HuH-7 (cell line): ENCODE results near the gene CR1.
"Not testable (repeated sequence)": the region's sequence is repeated elsewhere in the genome, so short reads cannot be mapped to it uniquely, and the experiment has no call there.

Source experiments
- DNase-seq: peaks from one replicate; pipeline ENCODE4 v3.0.0; 2011; ENCODE audit warnings: low spot score

Gene CR1

DNA sequence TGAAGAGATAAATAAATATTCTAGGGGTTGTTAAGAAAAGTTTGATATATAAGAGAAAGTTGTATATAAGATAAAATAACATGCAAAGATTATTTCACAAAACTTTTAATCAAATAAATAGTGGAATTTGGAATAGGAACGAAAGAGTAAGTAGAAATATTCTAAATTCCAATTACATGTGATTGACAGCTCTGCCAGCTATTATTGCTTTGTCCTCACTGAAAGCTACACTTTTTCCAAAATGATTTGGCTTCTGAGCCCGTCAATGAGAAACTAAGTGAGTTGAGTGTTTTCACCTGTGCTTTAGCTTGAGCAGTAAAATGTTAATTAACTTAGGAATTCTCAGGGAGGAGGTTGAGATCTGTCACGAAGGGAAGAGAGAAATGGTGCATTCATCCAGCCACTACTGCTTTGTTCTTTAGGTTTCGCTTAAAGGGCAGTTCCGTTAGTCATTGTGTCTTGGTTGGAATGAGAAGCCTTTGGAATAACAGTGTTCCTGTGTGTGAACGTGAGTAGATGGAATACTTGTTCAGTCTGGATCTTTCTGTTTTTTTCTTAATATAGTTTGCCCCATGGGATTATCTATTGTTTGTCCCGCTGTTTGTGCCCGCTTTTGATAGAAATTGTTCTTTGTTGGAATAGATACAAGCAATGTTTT lies 85.7 kb downstream of the CR1 start:
- no peak for DNase-seq

DNA sequence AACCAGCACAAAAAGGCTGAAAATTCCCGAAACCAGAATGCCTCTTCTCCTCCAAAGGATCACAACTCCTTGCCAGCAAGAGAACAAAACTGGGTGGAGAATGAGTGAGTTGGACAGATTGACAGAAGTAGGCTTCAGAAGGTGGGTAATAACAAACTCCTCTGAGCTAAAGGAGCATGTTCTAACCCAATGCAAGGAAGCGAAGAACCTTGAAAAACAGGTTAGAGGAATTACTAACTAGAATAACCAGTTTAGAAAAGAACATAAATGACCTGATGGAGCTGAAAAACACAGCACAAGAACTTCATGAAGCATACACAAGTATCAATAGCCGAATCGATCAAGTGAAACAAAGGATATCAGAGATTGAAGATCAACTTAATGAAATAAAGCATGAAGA lies 93.5 kb downstream of the CR1 start:
- not testable (repeated sequence) for DNase-seq

DNA sequence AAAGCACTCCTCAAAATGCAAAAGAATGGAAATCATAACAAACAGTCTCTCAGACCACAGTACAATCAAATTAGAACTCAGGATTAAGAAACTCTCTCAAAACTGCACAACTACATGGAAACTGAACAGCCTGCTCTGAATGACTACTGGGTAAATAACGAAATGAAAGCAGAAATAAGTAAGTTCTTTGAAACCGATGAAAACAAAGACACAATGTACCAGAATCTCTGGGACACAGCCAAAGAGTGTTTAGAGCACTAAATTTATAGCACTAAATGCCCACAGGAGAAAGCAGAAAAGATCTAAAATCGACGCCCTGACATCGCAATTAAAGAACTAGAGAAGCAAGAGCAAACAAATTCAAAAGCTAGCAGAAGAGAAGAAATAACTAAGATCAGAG lies 95.2 kb downstream of the CR1 start:
- DNase-seq = not testable (repeated sequence)

- DNase-seq = not testable (repeated sequence)
These were observed 98.1 kb downstream of the CR1 start for GRCh38 chr1:207594095-207594494.

GRCh38 chr1:207603777-207604176 lies 107.8 kb downstream of the CR1 start:
- DNase-seq = peak; percentile 37

DNA sequence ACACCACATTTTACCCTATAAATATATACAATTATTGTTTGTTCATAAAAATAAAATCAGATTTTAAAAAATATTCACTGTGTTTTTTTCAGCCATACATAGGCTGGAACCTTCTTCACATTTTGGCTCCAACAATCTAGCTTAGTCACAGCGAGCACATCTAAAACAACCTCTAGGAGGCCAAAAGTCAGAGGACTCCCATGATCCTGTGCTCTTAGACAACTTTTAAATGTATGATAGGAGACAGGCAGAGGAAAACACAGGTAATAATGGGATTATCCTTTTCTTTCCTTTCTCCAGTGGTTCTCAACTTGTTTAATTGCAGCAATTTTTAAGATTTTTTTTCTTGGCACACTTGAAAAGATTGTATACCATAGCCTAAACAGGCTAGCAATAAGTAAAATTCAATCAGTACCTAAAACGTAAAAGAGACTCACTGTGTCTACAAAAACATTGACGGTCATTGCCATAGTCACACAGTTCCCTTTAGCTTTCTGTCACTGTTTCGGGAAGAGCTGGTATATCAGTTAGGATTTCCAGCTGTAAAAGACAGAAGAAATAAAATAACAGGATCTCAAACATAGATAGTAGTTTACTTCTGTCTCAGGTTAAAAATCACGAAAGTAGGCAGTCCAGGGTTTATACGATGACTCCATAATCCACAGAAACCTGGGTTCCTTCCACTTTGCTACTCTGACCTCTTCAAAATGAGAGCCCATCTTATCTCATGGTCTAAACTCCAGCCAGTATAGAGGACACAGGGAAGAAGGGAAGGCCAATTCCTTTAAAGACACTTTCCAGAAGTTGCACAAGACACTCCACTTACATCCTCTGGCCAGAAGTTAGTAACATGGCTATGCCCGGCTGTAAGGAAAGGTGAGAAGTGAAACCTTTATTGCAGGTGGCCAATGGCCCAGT lies 109.7 kb downstream of the CR1 start:
- no peak for DNase-seq

DNA sequence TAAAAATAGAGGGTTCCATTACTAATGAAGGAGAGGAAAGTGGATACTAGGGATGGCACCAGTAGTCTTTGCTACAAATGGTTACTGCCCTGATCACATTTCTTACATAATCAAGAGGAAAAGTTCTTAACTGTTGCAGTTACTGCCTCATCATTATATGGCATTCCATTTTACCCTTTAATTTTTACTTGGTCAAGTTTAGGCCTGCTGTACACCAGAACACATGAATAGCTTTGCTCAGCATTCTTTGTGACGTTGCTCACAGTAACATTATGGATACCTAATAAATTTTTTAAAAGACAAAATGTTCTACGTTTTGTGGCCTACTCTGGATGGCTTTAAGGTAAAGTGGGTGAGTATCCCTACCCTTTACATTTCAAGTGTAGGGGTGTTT lies 110.4 kb downstream of the CR1 start:
- no peak for DNase-seq

DNA sequence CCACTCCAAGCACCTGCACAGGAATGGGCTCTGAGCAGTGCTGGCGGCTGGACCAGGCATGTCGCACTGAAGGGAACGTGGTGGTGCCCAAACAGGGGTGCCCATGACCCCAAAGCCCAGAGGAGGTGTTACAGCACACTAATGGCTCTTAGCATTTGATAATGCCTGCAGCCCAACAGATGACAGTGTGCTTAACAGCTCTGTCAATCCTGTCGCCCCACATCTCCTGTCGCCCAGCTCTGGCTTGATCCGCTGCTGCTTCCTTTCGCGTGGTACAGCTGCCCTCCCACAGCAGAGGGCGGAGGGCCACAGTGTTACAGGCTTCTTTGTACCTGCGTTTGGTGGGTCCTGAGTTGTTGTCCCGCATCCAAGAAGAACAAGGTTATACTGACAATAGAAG lies 116.8 kb downstream of the CR1 start:
- no peak for DNase-seq

DNA sequence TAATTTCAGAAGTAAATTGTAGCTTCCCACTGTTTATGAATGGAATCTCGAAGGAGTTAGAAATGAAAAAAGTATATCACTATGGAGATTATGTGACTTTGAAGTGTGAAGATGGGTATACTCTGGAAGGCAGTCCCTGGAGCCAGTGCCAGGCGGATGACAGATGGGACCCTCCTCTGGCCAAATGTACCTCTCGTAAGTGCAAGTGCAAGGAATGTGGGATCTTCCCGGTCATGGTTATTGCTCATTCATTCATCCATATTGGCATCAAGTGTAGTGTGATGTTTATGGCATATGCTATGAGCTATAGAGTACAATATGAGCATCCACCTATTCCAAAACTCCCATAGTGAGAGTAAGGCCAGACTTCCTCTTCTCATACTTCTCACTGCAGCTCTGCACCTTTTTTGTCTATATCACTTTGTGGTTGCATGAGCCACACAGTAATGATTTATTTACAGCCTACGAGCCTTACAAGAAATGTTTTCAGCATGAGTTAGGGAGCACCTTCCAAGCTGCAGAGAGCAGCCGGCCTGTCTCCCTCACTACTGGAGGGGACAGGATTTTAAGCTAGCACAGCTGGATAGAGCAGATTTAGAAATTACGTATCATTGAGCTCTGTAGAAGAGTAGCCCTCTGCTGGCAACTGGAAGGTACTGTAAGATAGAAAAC lies 124.0 kb downstream of the CR1 start:
- peak; percentile 41 for DNase-seq

GRCh38 chr1:207620543-207620893 lies 124.6 kb downstream of the CR1 start:
- DNase-seq = no peak

- DNase-seq = not testable (repeated sequence)
These were observed 129.6 kb downstream of the CR1 start for GRCh38 chr1:207625504-207626071.

DNA sequence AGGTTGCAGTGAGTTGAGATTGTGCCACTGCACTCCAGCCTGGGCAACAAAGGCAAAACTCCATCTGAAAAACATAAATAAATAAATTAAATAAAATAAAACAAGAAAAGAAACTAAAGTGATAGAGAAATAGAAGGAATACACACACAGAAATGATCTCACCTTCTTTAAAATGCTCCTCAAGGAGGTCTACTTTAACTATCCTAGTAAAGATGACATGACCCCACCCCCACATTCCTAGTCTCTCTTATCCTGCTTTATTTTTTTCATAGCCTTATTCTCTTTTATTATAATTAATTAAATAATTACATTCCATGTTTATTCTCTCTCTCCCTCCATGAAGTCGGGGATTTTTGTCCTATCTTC lies 131.0 kb downstream of the CR1 start:
- no peak for DNase-seq

DNA sequence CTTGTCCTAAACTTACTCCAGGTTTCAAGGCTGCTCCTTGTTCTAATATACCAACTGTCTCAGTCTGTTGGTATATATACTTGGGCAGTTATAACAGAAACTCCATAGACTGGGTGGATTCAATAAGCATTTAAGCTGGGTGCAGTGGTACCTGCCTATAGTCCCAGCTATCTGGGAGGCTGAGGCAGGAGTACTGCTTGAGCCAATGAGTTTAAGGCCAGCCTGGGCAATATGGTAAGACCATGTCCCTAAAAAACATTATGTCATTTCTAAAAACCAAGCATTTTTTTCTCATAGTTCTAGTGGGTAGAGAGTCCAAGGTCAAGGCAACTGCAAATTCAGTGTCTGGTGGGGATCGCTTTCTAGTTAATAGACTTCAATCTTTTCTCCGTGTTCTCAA lies 131.5 kb downstream of the CR1 start:
- DNase-seq = no peak

- DNase-seq = no peak
These were observed 132.8 kb downstream of the CR1 start for GRCh38 chr1:207628776-207629175.

GRCh38 chr1:207631137-207631536 lies 135.2 kb downstream of the CR1 start:
- DNase-seq = no peak

DNA sequence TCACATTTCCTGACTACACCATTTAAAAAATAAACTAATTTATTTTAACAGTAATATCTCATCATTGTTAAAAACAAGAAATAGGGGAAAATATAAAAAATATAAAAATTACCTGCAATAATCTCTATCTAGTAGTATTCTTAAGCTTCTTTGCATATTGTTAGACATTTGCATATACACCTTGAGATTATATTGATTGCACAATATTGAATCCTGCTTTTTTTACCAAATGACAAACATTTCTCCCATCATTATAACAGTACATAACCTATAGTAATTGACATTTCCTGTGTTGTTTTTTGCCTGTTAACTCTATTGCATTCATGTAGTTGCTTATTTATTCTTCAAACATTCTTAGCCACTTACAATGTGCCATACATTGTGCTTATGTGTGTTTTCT lies 137.3 kb downstream of the CR1 start:
- no peak for DNase-seq

DNA sequence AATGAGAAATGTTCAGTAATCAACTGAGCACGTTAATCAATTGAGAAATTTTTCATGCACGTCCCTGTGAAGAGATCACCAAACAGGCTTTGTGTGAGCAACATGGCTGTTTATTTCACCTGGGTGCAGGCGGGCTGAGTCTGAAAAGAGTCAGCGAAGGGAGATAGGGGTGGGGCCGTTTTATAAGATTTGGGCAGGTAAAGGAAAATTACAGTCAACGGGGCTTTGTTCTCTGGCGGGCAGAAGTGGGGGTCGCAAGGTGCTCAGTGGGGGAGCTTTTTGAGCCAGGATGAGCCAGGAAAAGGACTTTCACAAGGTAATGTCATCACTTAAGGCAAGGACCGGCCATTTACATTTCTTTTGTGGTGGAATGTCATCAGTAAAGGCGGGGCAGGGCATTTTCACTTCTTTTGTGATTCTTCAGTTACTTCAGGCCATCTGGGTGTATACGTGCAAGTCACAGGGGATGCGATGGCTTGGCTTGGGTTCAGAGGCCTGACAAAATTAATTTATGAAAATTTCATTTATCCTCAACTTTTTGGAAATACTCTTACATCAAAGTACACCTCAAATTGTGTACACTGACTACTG lies 137.8 kb downstream of the CR1 start:
- DNase-seq = not testable (repeated sequence)

DNA sequence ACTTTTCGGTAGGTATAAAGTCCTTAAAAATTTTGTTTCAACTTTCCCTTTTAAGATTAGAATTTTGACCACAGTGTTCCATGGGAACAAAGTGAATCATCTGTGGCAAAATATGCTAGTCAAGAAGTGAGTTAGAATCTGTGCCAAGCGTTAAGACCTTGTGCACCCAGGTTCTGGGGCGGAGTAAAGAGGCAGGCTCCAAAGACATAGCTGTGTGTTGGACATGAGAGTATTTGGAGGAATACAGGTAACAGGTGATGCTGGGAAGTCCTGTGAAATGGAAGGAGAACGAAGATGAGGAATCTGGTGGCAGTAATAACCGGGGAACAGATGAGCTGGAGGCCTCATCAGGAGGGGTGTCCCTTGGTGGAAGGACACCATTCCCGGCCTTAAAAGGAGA lies 138.3 kb downstream of the CR1 start:
- DNase-seq = not testable (repeated sequence)

GRCh38 chr1:207635569-207636186 lies 139.7 kb downstream of the CR1 start:
- DNase-seq = not testable (repeated sequence)

DNA sequence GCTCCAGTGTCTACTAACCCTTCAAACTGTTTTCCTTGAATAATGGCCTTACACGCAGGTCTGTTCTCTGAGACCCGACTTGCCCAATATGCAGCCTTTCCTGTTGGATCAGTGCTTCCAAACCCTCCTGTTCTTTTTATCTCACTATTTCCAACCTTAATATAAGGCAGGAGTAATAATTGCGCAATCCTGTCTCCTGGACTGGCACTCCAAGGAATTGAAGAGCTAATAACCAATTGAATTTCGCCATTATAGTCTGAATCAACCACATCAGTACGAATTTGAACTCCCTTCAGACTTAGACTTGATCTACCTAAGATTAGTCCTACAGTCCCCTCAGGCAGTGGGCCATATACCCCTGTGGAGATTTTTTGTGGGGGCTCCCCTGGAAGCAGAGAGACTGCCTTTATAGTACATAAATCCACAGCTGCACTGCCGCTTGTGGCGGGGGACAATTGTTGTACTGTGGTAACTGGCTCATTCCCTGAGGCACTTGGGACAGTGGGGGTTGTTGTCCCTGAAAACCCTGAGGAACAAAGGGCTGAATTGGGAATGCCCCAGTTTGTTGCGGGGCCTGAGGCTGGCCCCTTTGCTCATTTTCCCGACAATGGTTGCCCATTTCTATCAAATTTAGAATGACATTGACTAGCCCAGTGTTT lies 142.7 kb downstream of the CR1 start:
- not testable (repeated sequence) for DNase-seq

DNA sequence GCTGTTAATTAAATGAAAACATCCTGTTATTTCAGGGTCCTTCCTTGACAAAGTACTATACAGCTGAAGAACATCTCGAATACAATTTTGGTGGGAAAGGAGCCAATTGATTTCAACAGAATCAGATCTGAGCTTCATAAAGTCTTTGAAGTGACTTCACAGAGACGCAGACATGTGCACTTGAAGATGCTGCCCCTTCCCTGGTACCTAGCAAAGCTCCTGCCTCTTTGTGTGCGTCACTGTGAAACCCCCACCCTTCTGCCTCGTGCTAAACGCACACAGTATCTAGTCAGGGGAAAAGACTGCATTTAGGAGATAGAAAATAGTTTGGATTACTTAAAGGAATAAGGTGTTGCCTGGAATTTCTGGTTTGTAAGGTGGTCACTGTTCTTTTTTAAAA lies 143.4 kb downstream of the CR1 start:
- not testable (repeated sequence) for DNase-seq
